Loucy (cell line): ENCODE results near the gene MRPS18B.

Experiments used
- H2AFZ ChIP-seq: fragments of 200-600 bp; sonication (generic); 2 replicates; pipeline ENCODE4 v1.6.0; 2016; ENCODE audit warnings: antibody characterized with exemption, mild to moderate bottlenecking, low read length, moderate library complexity
- H3F3A ChIP-seq: fragments of 200-600 bp; 2 replicates; pipeline ENCODE4 v1.6.0; 2016; ENCODE audit warnings: antibody characterized with exemption, low read depth, mild to moderate bottlenecking
- H3K27me3 ChIP-seq: fragments of 200-600 bp; sonication (generic); 2 replicates; pipeline ENCODE4 v1.6.1; 2014; ENCODE audit warnings: low read length, mild to moderate bottlenecking; ENCODE audit not compliant: insufficient read depth, poor library complexity, severe bottlenecking
- H3K36me3 ChIP-seq: fragments of 200-600 bp; sonication (generic); 2 replicates; pipeline ENCODE4 v1.6.1; 2016; ENCODE audit warnings: low read length; ENCODE audit not compliant: insufficient read depth
- H3K4me1 ChIP-seq: fragments of 200-600 bp; sonication (generic); 2 replicates; pipeline ENCODE4 v1.5.1; 2014; ENCODE audit warnings: low read length, mild to moderate bottlenecking; ENCODE audit not compliant: insufficient read depth, poor library complexity, severe bottlenecking
- H3K4me2 ChIP-seq: fragments of 200-600 bp; sonication (generic); 2 replicates; pipeline ENCODE4 v1.6.0; 2014; ENCODE audit warnings: antibody characterized with exemption, low read length, low read depth, mild to moderate bottlenecking; ENCODE audit not compliant: poor library complexity, severe bottlenecking
- H3K4me3 ChIP-seq: fragments of 200-600 bp; sonication (generic); 2 replicates; pipeline ENCODE4 v1.5.1; 2014; ENCODE audit warnings: low read length, mild to moderate bottlenecking, mixed read lengths; ENCODE audit not compliant: poor library complexity, severe bottlenecking
- H3K79me2 ChIP-seq: fragments of 200-600 bp; sonication (generic); 2 replicates; pipeline ENCODE4 v1.6.1; 2014; ENCODE audit warnings: low read length; ENCODE audit not compliant: insufficient read depth
- H3K9ac ChIP-seq: fragments of 200-600 bp; sonication (generic); 2 replicates; pipeline ENCODE4 v1.6.0; 2014; ENCODE audit warnings: mild to moderate bottlenecking, low read depth, low read length, moderate library complexity; ENCODE audit not compliant: poor library complexity, severe bottlenecking
- H3K9me2 ChIP-seq: fragments of 200-600 bp; sonication (generic); replicated peaks from 2 replicates; pipeline ENCODE4 v1.6.1; 2016; ENCODE audit warnings: low read depth, low read length, mixed read lengths
- H3K9me3 ChIP-seq: fragments of 200-600 bp; sonication (generic); 2 replicates; pipeline ENCODE4 v1.6.1; 2014; ENCODE audit warnings: mild to moderate bottlenecking, antibody characterized with exemption, low read length, low read depth; ENCODE audit not compliant: insufficient read depth
- H4K20me1 ChIP-seq: fragments of 200-600 bp; sonication (generic); 2 replicates; pipeline ENCODE4 v1.6.0; 2014; ENCODE audit warnings: antibody characterized with exemption, low read length, mild to moderate bottlenecking; ENCODE audit not compliant: insufficient read depth, poor library complexity, severe bottlenecking
- EZH2phosphoT487 ChIP-seq: fragments of 200-600 bp; IDR thresholded peaks from 2 replicates; pipeline ENCODE4 v1.6.1; 2018; ENCODE audit warnings: antibody characterized with exemption, mild to moderate bottlenecking, moderate library complexity, borderline replicate concordance
- TF ChIP-seq, protein P1 (sequence below): fragments of 200-600 bp; sonication (generic); conservative IDR thresholded peaks from 2 replicates; pipeline ENCODE4 v1.5.1; 2014; ENCODE audit warnings: mild to moderate bottlenecking, antibody characterized with exemption, low read length

MRPS18B gene

DNA sequence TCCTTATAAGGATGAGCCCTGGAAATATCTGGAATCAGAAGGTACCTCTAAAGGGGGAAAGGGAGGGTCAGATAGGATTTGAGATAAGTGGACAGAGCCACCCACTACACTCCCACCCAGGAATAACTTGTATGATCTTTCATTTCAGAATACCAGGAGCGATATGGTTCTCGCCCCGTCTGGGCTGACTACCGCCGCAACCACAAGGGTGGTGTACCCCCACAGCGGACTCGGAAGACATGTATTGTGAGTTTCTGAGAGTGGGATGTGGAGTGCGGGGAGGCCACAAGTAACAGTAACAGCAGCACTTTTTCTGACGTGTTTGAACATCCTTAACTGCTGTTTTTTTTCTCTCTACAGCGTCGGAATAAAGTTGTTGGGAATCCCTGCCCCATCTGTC is 1.9 kb downstream of the MRPS18B start:
- H3K9me2 ChIP-seq = no peaks in the 10 kb centered on the region
- H3F3A ChIP-seq = peaks cover 5% of the 10 kb centered on the region; the same call in 1 of the 2 replicates
- H4K20me1 ChIP-seq = peaks cover 16% of the 10 kb centered on the region
- no peaks in the 10 kb centered on the region for H3K9me3 ChIP-seq
- no peak overlapping the region for H2AFZ ChIP-seq
- H3K4me2 ChIP-seq = peak overlapping the region; percentile 97
- H3K36me3 ChIP-seq = peaks cover 22% of the 10 kb centered on the region
- no peak overlapping the region for H3K4me3 ChIP-seq
- peak overlapping the region; percentile 95 for H3K9ac ChIP-seq
- H3K4me1 ChIP-seq = peaks cover 13% of the 10 kb centered on the region
- H3K79me2 ChIP-seq = peaks cover 56% of the 10 kb centered on the region
- TF ChIP-seq, protein P1, sequence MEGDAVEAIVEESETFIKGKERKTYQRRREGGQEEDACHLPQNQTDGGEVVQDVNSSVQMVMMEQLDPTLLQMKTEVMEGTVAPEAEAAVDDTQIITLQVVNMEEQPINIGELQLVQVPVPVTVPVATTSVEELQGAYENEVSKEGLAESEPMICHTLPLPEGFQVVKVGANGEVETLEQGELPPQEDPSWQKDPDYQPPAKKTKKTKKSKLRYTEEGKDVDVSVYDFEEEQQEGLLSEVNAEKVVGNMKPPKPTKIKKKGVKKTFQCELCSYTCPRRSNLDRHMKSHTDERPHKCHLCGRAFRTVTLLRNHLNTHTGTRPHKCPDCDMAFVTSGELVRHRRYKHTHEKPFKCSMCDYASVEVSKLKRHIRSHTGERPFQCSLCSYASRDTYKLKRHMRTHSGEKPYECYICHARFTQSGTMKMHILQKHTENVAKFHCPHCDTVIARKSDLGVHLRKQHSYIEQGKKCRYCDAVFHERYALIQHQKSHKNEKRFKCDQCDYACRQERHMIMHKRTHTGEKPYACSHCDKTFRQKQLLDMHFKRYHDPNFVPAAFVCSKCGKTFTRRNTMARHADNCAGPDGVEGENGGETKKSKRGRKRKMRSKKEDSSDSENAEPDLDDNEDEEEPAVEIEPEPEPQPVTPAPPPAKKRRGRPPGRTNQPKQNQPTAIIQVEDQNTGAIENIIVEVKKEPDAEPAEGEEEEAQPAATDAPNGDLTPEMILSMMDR = no peak
- no peak for TF ChIP-seq EZH2phosphoT487
- H3K27me3 ChIP-seq = peaks cover 19% of the 10 kb centered on the region

DNA sequence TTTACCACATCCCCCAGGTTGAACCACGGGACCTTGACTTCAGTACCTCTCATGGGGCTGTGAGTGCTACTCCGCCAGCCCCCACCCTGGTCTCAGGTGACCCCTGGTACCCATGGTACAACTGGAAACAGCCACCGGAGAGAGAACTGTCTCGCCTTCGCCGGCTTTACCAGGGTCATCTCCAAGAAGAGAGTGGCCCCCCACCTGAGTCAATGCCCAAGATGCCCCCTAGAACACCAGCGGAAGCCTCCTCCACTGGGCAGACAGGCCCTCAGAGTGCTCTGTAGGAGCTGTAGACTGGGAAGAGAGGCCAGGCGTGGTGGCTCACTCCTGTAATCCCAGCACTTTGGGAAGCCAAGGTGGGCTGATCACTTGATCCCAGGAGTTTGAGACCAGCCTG is 7.9 kb downstream of the MRPS18B start:
- no peak overlapping the region for H3K9ac ChIP-seq

GRCh38 chr6:30626484-30627366 is 9.1 kb downstream of the MRPS18B start, which contains the start of gene ATAT1:
TSS of gene ATAT1 (plus strand) at chr6:30626874.
- Histone ChIP-seq H4K20me1 (no peaks in the 10 kb centered on the region), H3K9me2 (no peaks in the 10 kb centered on the region), H3K4me2 (peak within 1 kb of the TSS; percentile 98), H3K36me3 (peaks cover 23% of the 10 kb centered on the region; the same call in 1 of the 2 replicates), H3K9me3 (no peaks in the 10 kb centered on the region), H3K4me1 (peaks cover 10% of the 10 kb centered on the region), H3F3A (no peaks in the 10 kb centered on the region), H2AFZ (peak within 1 kb of the TSS; percentile 84), H3K9ac (peak within 1 kb of the TSS; percentile 92), H3K27me3 (no peaks in the 10 kb centered on the region), H3K4me3 (peak within 1 kb of the TSS; percentile 93), H3K79me2 (peaks cover 22% of the 10 kb centered on the region; the same call in 1 of the 2 replicates)
- TF ChIP-seq, protein P1 = peak; percentile 59
- TF ChIP-seq EZH2phosphoT487 = no peak

More for the DNA sequence above, 7.9 kb downstream of the MRPS18B start:
- Histone ChIP-seq H3K36me3 (peaks cover 23% of the 10 kb centered on the region; the same call in 1 of the 2 replicates), H3F3A (no peaks in the 10 kb centered on the region), H3K4me3 (no peak overlapping the region), H4K20me1 (no peaks in the 10 kb centered on the region), H2AFZ (no peak overlapping the region), H3K79me2 (peaks cover 26% of the 10 kb centered on the region; the same call in 1 of the 2 replicates), H3K9me3 (no peaks in the 10 kb centered on the region), H3K4me2 (no peak overlapping the region), H3K27me3 (no peaks in the 10 kb centered on the region), H3K9me2 (no peaks in the 10 kb centered on the region), H3K4me1 (peaks cover 10% of the 10 kb centered on the region)
- TF ChIP-seq EZH2phosphoT487 = no peak
- TF ChIP-seq, protein P1 = no peak
